Ovary (tissue), 9 donors: Measurements from ENCODE around the gene ANKZF1. TPM values are rescaled to one million over a fixed set of nuclear protein-coding genes. Genes with fewer than 3 reads are reported as not detected.

Experiments
- DNase-seq, 5 donors: peaks; one replicate each; pipeline ENCODE4 v3.0.0-alpha.2; 2019 to 2020
- H3K27ac ChIP-seq, 2 donors: fragments of 200-600 bp; one replicate each; pipeline versions ENCODE4 v1.5.1 to v1.8.0; 2019 to 2022
- H3K27me3 ChIP-seq: fragments of 200-600 bp; one replicate; pipeline ENCODE4 v1.8.0; 2022
- H3K36me3 ChIP-seq: fragments of 200-600 bp; sonication (generic); one replicate; pipeline ENCODE4 v1.5.1; 2019
- H3K4me1 ChIP-seq: one replicate; pipeline ENCODE4 v1.8.1; 2013; ENCODE audit warnings: mild to moderate bottlenecking, moderate library complexity; ENCODE audit not compliant: insufficient read depth
- H3K4me3 ChIP-seq: fragments of 200-600 bp; sonication (generic); one replicate; pipeline ENCODE4 v1.5.1; 2017
- H3K9me3 ChIP-seq, 2 donors: fragments of 200-600 bp in 1 of 2; sonication (generic) in 1 of 2; one replicate each; pipeline versions ENCODE4 v1.5.1 to v1.8.1; 2013 to 2019; ENCODE audit warnings: mild to moderate bottlenecking in 1 of 2, moderate library complexity in 1 of 2
- EP300 ChIP-seq: sonication (generic); formaldehyde crosslinking; IDR thresholded peaks from one replicate; pipeline ENCODE4 v1.6.1; 2017; ENCODE audit warnings: antibody characterized with exemption
- POLR2A ChIP-seq: fragments of 450-650 bp; IDR thresholded peaks from one replicate; pipeline ENCODE4 v1.6.1; 2017; ENCODE audit warnings: antibody characterized with exemption, mild to moderate bottlenecking, moderate library complexity
- WGBS, 3 donors: extraction: QIAGEN DNeasy Blood & Tissue Kit in 1 of 3; methylation state at CpG; one replicate each; pipeline versions ENCODE4 v1.1.5 to v1.1.7; 2013 to 2017; 5-methylcytosine and 5-hydroxymethylcytosine counted together
- intact Hi-C, 4 donors: fragments of 100-400 bp; cut with DNase I; formaldehyde crosslinking; loops; one replicate each; pipeline versions ENCODE4 v1.11.0 to v1.15.1; 2022 to 2023
- polyA plus RNA-seq, 2 donors: library from polyadenylated mRNA; stranded (reverse); fragments of 200-250 nt in 1 of 2; fragments of 350-450 nt in 1 of 2; fragmentation: Illumina TruSeq in 1 of 2; extraction: RNeasy Lipid Tissue Mini Kit (QIAGEN cat#74804) in 1 of 2; gene quantifications; one replicate each; pipeline ENCODE4 v1.2.3, GENCODE V29; 2013 to 2014
- total RNA-seq, 7 donors: library from RNA; depleted of rRNA in 2 of 7; stranded (reverse); fragments of >200 nt in 2 of 7; fragmentation: NEBNext Ultra II Directional in 3 of 7; extraction: Animal tissue kit (Norgen Biotek cat#: 25700) in 3 of 7; gene quantifications; one replicate each; pipeline versions ENCODE4 v1.1.0 to v1.2.4, GENCODE V29; 2016 to 2023
- TF ChIP-seq, protein P1 (sequence below), 3 donors: fragments of 450-650 bp in 2 of 3; fragments of 200-600 bp in 1 of 3; IDR thresholded peaks; one replicate each; pipeline versions ENCODE4 v1.5.1 to v1.8.0; 2016 to 2022; ENCODE audit warnings: antibody characterized with exemption in 3 of 3, mild to moderate bottlenecking in 1 of 3
- donor health status: DM: no; HTN: no; CAD: no; lungs with moderate emphysema.
- donor health status: DM: no; HTN: no; CAD: no.
- donor health status: Bipolar disorder and iron deficiency.
- donor health status: DM: yes; HTN: yes; CAD: no.
- donor health status: DM: no; HTN: no; CAD: no.
- donor health status: DM: yes; HTN: yes; CAD: no.

Gene ANKZF1
- total and polyA plus RNA-seq, 9 donors: 33.1 to 60.2 (median 39.0) TPM

DNA sequence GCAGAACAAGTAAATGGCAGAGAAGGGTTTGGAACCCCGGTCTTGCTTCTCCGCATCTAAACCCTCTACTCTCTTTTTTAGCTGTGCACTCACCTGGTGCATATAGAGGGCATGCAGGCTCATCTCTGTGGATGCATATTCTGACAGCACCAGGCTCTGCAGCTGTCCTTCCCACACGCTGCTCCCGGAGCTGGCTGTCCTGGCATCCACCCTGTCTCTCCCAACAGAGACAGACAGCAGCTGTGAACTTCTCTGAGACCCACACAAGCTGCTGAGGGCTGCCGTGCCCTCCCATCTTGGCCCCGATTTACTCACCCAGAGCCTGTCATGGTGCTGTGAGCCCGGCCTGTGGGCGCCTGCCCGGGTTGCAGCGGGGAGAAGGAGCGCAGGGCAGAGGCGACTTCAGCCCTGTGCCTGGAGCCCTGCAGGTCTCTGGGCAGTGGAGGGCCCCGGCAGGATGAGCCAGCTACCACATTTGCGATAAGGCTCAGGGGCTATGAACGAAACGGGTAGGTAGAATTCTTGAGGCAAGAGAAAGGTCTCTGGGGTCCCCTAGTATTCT, 7.6 kb upstream of the ANKZF1 start:
- H3K36me3 ChIP-seq: no peaks in the 10 kb centered on the region
- no peak for DNase-seq
- TF ChIP-seq, protein P1, sequence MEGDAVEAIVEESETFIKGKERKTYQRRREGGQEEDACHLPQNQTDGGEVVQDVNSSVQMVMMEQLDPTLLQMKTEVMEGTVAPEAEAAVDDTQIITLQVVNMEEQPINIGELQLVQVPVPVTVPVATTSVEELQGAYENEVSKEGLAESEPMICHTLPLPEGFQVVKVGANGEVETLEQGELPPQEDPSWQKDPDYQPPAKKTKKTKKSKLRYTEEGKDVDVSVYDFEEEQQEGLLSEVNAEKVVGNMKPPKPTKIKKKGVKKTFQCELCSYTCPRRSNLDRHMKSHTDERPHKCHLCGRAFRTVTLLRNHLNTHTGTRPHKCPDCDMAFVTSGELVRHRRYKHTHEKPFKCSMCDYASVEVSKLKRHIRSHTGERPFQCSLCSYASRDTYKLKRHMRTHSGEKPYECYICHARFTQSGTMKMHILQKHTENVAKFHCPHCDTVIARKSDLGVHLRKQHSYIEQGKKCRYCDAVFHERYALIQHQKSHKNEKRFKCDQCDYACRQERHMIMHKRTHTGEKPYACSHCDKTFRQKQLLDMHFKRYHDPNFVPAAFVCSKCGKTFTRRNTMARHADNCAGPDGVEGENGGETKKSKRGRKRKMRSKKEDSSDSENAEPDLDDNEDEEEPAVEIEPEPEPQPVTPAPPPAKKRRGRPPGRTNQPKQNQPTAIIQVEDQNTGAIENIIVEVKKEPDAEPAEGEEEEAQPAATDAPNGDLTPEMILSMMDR (IDR thresholded peaks at IDR 0.05): no peak
- TF ChIP-seq POLR2A: no peak
- no peak for TF ChIP-seq EP300
- peaks cover 2% of the 10 kb centered on the region for H3K4me1 ChIP-seq
- H3K4me3 ChIP-seq: no peak overlapping the region
- H3K9me3 ChIP-seq: no peaks in the 10 kb centered on the region
- WGBS, 3 donors: 88 to 92% (median 88%) methylated on average over 16 of the region's 16 CpGs
- H3K27me3 ChIP-seq: no peaks in the 10 kb centered on the region
- H3K27ac ChIP-seq: no peak overlapping the region
- intact Hi-C loops: no loop called here

DNA sequence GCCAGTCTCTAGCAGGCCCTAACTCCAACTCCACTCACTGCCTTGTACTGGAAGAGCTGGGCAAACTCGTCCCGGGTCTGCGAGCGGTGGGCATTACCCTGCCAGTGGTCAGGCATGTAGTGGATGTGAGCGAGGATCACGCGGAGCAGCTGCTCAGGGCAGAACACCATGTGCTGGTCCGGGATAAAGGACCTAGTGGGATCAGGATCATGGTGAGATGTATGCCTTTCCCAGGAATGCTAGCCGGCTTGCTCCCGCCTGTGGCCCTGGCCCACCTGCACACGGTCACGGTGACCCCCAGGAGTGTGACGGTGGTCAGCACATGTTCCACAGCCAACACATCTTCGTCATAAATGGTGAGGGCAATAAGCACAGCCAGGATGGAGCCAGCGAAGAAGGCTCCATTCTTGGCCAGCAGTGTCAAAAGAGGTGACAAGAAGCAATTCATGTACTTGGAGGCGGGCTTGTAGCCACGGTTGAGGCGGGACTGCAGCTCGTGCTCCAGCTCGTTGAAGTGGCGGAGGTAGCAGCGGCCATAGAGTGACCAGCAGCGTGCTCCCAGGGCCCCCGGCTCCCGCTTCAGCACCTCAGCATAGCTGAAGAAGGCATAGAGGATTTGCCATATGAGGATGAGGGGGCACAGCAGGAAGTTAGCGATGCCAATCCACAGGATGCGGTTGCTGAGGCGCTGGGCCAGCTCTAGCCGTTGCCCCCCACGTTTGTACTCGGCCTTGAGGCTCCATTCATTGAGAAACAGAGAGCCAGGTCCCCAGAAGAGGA, 5.6 kb upstream of the ANKZF1 start:
- H3K36me3 ChIP-seq: no peaks in the 10 kb centered on the region
- DNase-seq: no peak

DNA sequence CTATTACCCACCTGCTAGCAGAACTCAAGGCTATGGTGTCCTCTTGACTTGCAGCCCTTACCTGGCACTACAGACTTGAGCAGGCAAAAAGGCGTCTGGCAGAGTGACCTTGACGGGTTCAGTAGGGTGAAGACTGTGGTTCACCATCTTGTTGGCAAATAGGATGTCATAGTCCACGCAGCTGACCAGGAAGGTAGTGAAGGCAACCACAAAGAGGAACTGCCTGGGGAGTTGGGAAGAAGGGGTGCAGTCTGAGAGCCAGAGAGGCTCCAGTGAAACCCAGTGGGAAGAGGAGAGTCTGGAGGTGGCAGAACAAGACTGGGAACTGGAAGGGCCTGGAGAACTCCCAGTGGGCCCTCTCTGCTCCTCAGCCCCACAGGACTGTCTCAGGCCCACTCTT, 4.3 kb upstream of the ANKZF1 start:
- H3K27ac ChIP-seq: no peak overlapping the region
- no peaks in the 10 kb centered on the region for H3K36me3 ChIP-seq
- no peak overlapping the region for H3K4me3 ChIP-seq
- H3K4me1 ChIP-seq: peaks cover 8% of the 10 kb centered on the region
- intact Hi-C loops: loop anchor here in 1 of 4 donors (5.0 kb wide), 1 partner anchor 48 kb away; the partner anchor contains the start of genes CNPPD1 and RETREG2
- no peak for DNase-seq
- TF ChIP-seq POLR2A: no peak
- WGBS, 3 donors: 80 to 92% (median 82%) methylated on average over 3 of the region's 3 CpGs
- no peaks in the 10 kb centered on the region for H3K27me3 ChIP-seq
- H3K9me3 ChIP-seq: no peaks in the 10 kb centered on the region

More for the DNA sequence above, 5.6 kb upstream of the ANKZF1 start:
- 88 to 91% (median 90%) methylated on average over 30 to 31 of the region's 31 CpGs for WGBS, 3 donors
- Histone ChIP-seq H3K27ac (no peak overlapping the region), H3K9me3 (no peaks in the 10 kb centered on the region), H3K4me1 (peaks cover 10% of the 10 kb centered on the region), H3K4me3 (no peak overlapping the region), H3K27me3 (no peaks in the 10 kb centered on the region)
- TF ChIP-seq POLR2A (no peak), EP300 (no peak)
- TF ChIP-seq, protein P1 (IDR thresholded peaks at IDR 0.05): no peak
- intact Hi-C loops: no loop called here

DNA sequence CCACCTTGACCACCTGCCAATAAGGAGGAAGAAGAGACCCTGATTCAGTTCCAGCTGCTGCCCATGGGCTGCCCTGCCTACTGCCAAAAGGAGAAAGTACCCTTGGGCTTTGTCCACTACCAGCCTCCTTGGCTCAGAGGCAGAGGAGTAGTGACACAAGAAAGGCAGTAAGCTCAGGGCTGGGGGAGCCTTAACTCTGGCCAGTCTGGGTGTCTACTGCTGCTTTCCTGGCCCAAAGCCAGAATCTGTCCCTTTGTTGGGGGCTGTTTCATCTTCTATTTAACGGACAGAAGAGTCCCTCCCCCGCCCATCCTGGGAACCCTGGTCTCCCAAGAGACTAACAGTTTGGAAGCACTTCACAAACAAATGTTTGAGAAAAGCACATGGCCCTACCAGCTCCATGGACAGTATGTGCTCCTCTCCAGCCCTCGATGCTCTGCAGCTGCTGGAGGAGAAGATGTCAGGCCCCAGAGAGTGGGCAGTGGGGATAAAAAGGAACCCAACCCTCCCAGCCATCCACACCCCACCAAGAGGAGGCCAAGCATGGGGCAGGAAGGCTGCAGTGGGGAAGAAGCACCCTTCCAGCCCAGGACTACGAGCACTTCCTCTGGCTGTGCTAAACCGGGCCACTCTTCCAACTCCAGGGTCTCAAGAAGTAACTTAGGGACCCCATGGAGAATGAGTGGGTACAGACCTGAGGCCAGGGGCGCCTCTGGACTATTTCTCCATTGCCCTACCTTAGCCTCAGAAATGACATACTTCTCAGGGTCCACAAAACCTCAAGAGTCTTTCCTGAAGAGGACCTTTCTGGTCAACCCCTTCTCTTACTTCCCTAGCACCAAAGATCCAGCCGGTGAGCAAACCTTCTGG, 1.3 kb upstream of the ANKZF1 start:
- no peak for DNase-seq
- peaks cover 8% of the 10 kb centered on the region for H3K4me1 ChIP-seq
- whole genome bisulfite sequencing, 3 donors: 28 to 34% (median 31%) methylated on average over 7 of the region's 7 CpGs
- no peak for TF ChIP-seq EP300
- TF ChIP-seq POLR2A: no peak
- TF ChIP-seq, protein P1 (IDR thresholded peaks at IDR 0.05): no peak
- H3K4me3 ChIP-seq: peak overlapping the region; percentile 68
- intact Hi-C loops: loop anchor here in 1 of 4 donors (5.0 kb wide), 1 partner anchor 51 kb away; the partner anchor contains the start of genes CNPPD1 and RETREG2
- H3K27ac ChIP-seq: peak overlapping the region; percentile 34 to 94
- no peaks in the 10 kb centered on the region for H3K36me3 ChIP-seq
- no peaks in the 10 kb centered on the region for H3K27me3 ChIP-seq
- H3K9me3 ChIP-seq: no peaks in the 10 kb centered on the region
